HG02588 (cell line): ENCODE results near the gene ABCC1.
"Not testable (repeated sequence)": the region's sequence is repeated elsewhere in the genome, so short reads cannot be mapped to it uniquely, and the experiment has no call there.

Experiments used
- ATAC-seq: cut with Tn5 transposase; IDR thresholded peaks from one replicate; pipeline ENCODE4 v1.9.1; 2021; ENCODE audit warnings: mild to moderate bottlenecking, moderate library complexity; ENCODE audit not compliant: unreplicated experiment

ABCC1 gene

GRCh38 chr16:16102738-16103137 lies 153.3 kb downstream of the ABCC1 start:
- no peak for ATAC-seq

- not testable (repeated sequence) for ATAC-seq
These were observed 154.9 kb downstream of the ABCC1 start for GRCh38 chr16:16104132-16104803.

DNA sequence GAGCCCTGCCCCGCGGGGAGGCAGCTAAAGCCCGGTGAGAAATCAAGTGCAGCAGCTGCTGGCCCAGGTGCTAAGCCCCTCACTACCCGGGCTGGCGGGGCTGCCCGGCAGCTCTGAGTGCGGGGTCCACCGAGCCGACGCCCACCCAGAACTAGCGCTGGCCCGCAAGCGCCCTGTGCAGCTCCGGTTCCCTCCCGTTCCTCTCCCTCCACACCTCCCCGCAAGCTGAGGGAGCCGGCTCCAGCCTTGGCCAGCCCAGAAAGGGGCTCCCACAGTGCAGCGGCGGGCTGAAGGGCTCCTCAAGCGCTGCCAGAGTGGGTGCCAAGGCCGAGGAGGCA lies 155.4 kb downstream of the ABCC1 start:
- ATAC-seq = not testable (repeated sequence)

DNA sequence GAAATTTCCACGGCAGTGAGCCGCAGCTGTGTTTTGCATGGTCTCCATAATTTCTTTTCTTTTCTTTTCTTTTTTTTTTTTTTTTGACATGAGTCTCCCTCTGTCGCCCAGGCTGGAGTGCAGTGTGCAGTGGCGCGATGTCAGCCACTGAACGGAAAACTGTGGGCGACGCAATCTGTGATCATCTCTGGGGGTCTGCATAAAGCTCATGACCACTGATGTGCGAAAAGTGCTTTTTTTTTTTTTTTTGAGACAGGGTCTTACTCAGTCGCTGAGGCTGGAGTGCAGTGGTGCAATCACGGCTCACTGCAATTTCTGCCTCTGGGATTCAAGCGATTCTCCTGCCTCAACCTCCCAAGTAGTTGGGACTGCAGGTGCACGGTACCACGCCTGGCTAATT lies 156.2 kb downstream of the ABCC1 start:
- no peak for ATAC-seq

DNA sequence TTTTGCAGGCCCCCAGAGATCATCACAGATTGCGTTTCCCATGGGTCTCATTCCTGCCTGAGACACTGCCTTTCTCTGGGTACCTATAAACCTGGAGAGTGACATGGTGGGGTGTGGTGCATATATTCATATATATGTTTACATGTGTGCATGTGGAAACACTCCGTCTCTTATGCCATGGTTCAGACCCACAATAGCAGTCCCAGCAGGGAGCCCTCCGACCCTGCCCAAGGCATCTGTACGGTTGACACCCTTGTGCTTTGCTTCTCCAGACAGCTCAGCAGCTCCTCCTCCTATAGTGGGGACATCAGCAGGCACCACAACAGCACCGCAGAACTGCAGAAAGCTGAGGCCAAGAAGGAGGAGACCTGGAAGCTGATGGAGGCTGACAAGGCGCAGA lies 157.1 kb downstream of the ABCC1 start:
- no peak for ATAC-seq

GRCh38 chr16:16107839-16108238 lies 158.4 kb downstream of the ABCC1 start:
- ATAC-seq = no peak

DNA sequence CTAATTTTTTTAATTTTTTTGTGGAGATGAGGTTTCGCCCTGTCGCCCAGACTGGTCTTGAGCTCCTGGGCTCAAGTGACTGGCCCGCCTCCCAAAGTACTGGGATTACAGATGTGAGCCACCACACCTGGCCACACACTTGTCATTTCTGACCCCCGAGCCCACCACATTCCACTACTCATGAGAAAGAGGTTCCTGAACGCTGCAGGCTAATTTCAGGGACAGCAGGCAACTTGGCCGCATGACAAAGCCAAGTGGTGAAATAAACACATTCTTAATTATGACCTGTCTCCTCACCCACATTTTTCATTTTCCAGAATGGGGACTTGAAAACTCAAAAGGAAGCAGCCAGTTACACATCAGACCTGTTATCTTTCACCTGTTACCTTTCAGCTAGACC lies 159.3 kb downstream of the ABCC1 start:
- ATAC-seq = no peak

GRCh38 chr16:16109453-16110110 lies 160.2 kb downstream of the ABCC1 start:
- ATAC-seq = no peak

- ATAC-seq = no peak
These were observed 160.7 kb downstream of the ABCC1 start for GRCh38 chr16:16110111-16110490.

- no peak for ATAC-seq
These were observed 162.2 kb downstream of the ABCC1 start for GRCh38 chr16:16111639-16112038.

GRCh38 chr16:16112450-16113053 lies 163.1 kb downstream of the ABCC1 start:
- no peak for ATAC-seq

GRCh38 chr16:16113076-16113475 lies 163.7 kb downstream of the ABCC1 start:
- ATAC-seq = no peak

GRCh38 chr16:16116841-16117240 lies 167.4 kb downstream of the ABCC1 start:
- no peak for ATAC-seq

DNA sequence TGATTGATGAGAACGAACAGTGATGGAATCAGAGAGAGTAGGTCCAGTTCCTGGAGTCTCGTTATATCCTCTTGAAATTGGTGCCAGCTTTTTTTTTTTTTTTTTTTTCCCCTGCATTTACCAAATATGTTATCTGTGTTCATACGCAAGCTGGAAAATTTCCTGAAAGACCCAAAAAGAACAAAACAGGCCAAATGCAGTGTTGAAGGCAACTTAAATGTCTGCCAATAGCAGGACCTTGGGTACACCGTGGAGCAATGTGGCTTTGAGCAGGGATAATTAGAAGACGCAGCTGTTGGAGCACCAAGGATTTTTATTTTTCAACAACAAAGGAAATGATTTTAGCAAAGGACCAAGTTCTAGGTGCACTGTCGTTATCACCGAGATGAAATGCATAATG lies 168.9 kb downstream of the ABCC1 start:
- ATAC-seq = no peak

GRCh38 chr16:16120044-16120381 lies 170.6 kb downstream of the ABCC1 start:
- no peak for ATAC-seq

- no peak for ATAC-seq
These were observed 171.2 kb downstream of the ABCC1 start for GRCh38 chr16:16120382-16121184.

DNA sequence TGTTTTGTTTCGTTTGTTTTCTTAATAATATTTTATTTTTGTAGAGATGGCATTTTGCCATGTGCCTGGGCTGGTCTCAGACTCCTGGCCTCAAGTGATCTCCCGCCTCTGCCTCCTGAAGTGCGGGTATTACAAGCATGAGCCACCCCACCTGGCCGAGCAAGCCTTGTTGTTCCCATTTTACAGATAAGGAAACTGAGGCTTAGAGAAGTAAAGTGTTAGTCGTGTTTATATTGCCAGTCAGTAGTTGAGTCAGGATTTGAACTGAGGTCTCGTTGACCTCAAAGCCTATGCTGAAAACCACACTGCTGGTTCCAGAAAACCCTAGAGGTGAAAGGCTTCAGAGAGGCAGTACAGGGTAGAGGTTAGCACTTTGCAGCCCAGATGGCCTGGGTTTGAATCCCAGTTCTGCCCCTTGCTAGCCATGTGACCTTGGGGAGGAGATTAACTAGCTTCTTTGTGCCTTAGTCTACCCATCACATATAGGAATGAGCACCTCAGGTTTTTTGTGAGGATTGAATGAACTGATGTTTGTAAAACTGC lies 171.8 kb downstream of the ABCC1 start:
- no peak for ATAC-seq

DNA sequence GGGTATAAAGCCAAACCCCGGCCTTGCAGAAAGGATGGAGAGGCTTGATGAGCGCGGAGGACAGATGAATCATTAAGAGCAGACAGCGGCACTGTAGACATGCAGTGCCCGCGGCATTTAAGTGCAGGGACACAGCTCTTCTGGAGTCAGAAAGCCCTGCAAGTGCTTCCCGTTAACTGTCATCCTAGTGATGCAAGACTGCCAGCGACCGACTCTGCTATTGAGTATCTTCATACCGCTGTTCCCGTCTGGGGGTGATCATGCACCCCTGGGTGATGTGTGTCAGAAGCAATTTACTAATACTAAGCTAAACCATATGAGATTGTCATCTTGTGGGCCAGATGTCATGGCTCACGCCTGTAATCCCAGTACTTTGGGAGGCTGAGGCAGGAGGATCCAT lies 172.8 kb downstream of the ABCC1 start:
- no peak for ATAC-seq

DNA sequence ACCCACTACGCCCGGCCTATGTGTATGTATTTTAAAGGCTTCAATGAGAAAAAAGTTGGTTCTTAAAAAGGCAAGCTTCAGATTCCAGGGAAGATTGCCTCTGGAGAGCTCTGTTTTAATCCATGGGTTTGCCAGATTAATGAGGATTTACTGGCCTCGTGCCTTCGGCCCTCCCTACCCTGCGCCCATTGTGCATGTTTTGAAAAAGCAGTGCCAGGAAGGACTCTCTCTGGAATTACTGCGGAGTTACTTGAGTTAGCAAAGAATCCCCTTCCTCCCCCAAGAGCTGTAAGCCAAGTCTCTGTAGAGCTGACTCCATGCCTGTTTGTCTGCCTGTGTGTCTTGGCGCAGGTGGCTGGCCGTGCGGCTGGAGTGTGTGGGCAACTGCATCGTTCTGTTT lies 175.0 kb downstream of the ABCC1 start:
- ATAC-seq = no peak

DNA sequence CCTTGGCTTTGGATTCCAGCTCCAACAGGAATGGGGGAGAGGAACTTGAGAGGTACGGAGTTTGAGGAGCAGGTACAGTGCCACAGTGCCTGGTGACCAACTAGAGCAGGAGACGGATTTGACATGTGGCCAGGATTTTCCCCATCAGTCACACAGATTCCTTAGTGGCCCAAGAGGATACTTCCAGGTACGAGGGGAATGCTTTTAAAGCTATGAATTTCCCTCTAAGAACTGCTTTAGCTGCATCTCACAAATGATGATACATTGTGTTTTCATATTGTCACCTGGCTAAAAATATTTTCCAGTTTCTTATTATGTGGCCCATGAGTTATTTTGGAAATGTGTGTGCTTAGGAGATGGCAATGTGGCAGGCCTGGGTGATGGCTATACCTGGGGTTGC lies 175.6 kb downstream of the ABCC1 start:
- ATAC-seq = no peak

- ATAC-seq = no peak
These were observed 177.5 kb downstream of the ABCC1 start for GRCh38 chr16:16126896-16127295.
